H1 (cell line): Measurements from ENCODE around the gene VAMP3.

Experiments used
- CHD2 ChIP-seq: IDR thresholded peaks from 2 replicates; pipeline ENCODE4 v1.6.1; 2012; ENCODE audit warnings: low read length, improper control_type of control experiment
- CTCF ChIP-seq, 3 experiments: IDR thresholded peaks; 1 replicate in 2 of 3; 2 replicates in 1 of 3; pipeline versions ENCODE4 v1.5.1 to v1.6.1; 2011; ENCODE audit warnings: low read length in 3 of 3, mild to moderate bottlenecking in 3 of 3, inconsistent platforms in 2 of 3, low read depth in 1 of 3, moderate library complexity in 1 of 3; ENCODE audit not compliant: insufficient read depth in 1 of 3; ENCODE audit errors: control extremely low read depth in 1 of 3
- GABPA ChIP-seq: IDR thresholded peaks from 2 replicates; pipeline ENCODE4 v1.6.1; 2011; ENCODE audit warnings: mild to moderate bottlenecking, low read length, moderate library complexity, borderline replicate concordance; ENCODE audit not compliant: insufficient read depth
- PHF8 ChIP-seq: fragments of 200-600 bp; sonication (generic); conservative IDR thresholded peaks from 2 replicates; pipeline ENCODE4 v1.7.1; 2012; ENCODE audit warnings: low read depth, mild to moderate bottlenecking, inconsistent platforms, low read length, moderate library complexity
- POLR2A ChIP-seq, 2 experiments: IDR thresholded peaks; 1 replicate in 1 of 2; 2 replicates in 1 of 2; pipeline ENCODE4 v1.6.1; 2011; ENCODE audit warnings: low read depth in 2 of 2, low read length in 2 of 2, mild to moderate bottlenecking in 2 of 2; ENCODE audit errors: control extremely low read depth in 1 of 2
- POLR2AphosphoS5 ChIP-seq: IDR thresholded peaks from 2 replicates; pipeline ENCODE4 v1.6.1; 2011; ENCODE audit warnings: low read depth, low read length
- SUZ12 ChIP-seq: fragments of 200-600 bp; sonication (generic); IDR thresholded peaks from 2 replicates; pipeline ENCODE4 v1.6.1; 2012; ENCODE audit warnings: mild to moderate bottlenecking, inconsistent platforms, low read length, moderate library complexity, mixed read lengths
- USF2 ChIP-seq: IDR thresholded peaks from 2 replicates; pipeline ENCODE4 v1.6.1; 2011; ENCODE audit warnings: low read length, improper control_type of control experiment

GRCh38 chr1:7786795-7787194 is 15.7 kb downstream of the VAMP3 start:
- TF ChIP-seq POLR2AphosphoS5 (no peak), CHD2 (no peak), USF2 (no peak), POLR2A (IDR thresholded peaks at IDR 0.05; ENCODE audit: control extremely low read depth in 1 of 2, low read depth in 2 of 2, low read length in 2 of 2) (no peak), CTCF (IDR thresholded peaks at IDR 0.05; ENCODE audit: control extremely low read depth in 1 of 3, insufficient read depth in 1 of 3, low read depth in 1 of 3, low read length in 3 of 3) (no peak), SUZ12 (no peak), PHF8 (no peak), GABPA (no peak)
